A673 (cell line): Measurements from ENCODE around the gene PRSS21. TPM values are rescaled to one million over a fixed set of nuclear protein-coding genes. Genes with fewer than 3 reads are reported as not detected.

Experiments
- BruUV-seq: library from RNA; stranded (reverse); fragments of 400-500 nt; replicated peaks from 2 replicates; lab custom pipeline; 2021; lab: Mats Ljungman, UMichigan
- CTCF ChIA-PET: fragments of 300-600 bp; sonication (Branson Sonifier 250); formaldehyde crosslinking; loops from one replicate; lab custom pipeline; 2022; ENCODE audit warnings: antibody characterized with exemption; lab: Charles Lee
- POLR2A ChIA-PET: fragments of 300-600 bp; sonication (Branson Sonifier 250); formaldehyde crosslinking; loops from one replicate; lab custom pipeline; 2022; ENCODE audit warnings: antibody characterized with exemption; ENCODE audit not compliant: low non-redundant PET; lab: Charles Lee
- DNase-seq: peaks from one replicate; pipeline ENCODE4 v3.0.0-alpha.2; 2015; ENCODE audit warnings: low spot score
- H3K27ac ChIP-seq: fragments of 200-600 bp; sonication (generic); 2 replicates; pipeline ENCODE4 v1.5.1; 2016; ENCODE audit warnings: mixed run types, low read depth, mild to moderate bottlenecking, mixed read lengths, antibody characterized with exemption, low read length; ENCODE audit not compliant: poor library complexity, severe bottlenecking
- H3K27me3 ChIP-seq: fragments of 200-600 bp; sonication (generic); replicated peaks from 2 replicates; pipeline ENCODE4 v1.6.1; 2017; ENCODE audit warnings: mixed run types, low read depth, mild to moderate bottlenecking, mixed read lengths, antibody characterized with exemption, low read length; ENCODE audit not compliant: insufficient read depth, poor library complexity
- H3K36me3 ChIP-seq: fragments of 200-600 bp; sonication (generic); 2 replicates; pipeline ENCODE4 v1.6.1; 2016; ENCODE audit warnings: mixed run types, mild to moderate bottlenecking, mixed read lengths, antibody characterized with exemption, low read length; ENCODE audit not compliant: insufficient read depth, poor library complexity, severe bottlenecking
- H3K4me1 ChIP-seq: fragments of 200-600 bp; sonication (generic); 2 replicates; pipeline ENCODE4 v1.6.1; 2017; ENCODE audit warnings: mixed run types, mild to moderate bottlenecking, mixed read lengths, antibody characterized with exemption, low read length; ENCODE audit not compliant: insufficient read depth, poor library complexity, severe bottlenecking
- H3K4me3 ChIP-seq: fragments of 200-600 bp; sonication (generic); 2 replicates; pipeline ENCODE4 v1.5.1; 2016; ENCODE audit warnings: low read depth, mixed run types, mild to moderate bottlenecking, mixed read lengths, low read length; ENCODE audit not compliant: poor library complexity, severe bottlenecking
- H3K9me3 ChIP-seq: fragments of 200-600 bp; sonication (generic); 2 replicates; pipeline ENCODE4 v1.6.1; 2016; ENCODE audit warnings: mixed run types, low read depth, mild to moderate bottlenecking, mixed read lengths, antibody characterized with exemption, low read length; ENCODE audit not compliant: poor library complexity, severe bottlenecking
- EZH2 ChIP-seq: fragments of 200-600 bp; sonication (generic); IDR thresholded peaks from 2 replicates; pipeline ENCODE4 v1.6.1; 2017; ENCODE audit warnings: borderline replicate concordance, low read depth, mild to moderate bottlenecking, mixed read lengths, antibody characterized with exemption, low read length; ENCODE audit not compliant: poor library complexity, severe bottlenecking
- intact Hi-C: fragments of 100-400 bp; cut with micrococcal nuclease; formaldehyde crosslinking; loops from one replicate; pipeline ENCODE4 v1.10.0; 2022; ENCODE audit not compliant: unreplicated experiment
- total RNA-seq: library from RNA; stranded (reverse); gene quantifications from 2 replicates; pipeline ENCODE4 v1.2.3, GENCODE V29; 2021
- TF ChIP-seq, protein P1 (sequence below): fragments of 300-800, 200-600 bp; sonication (generic); conservative IDR thresholded peaks from 2 replicates; pipeline ENCODE4 v1.5.1; 2017; ENCODE audit warnings: low read depth, mild to moderate bottlenecking, antibody characterized with exemption, low read length, moderate library complexity, mixed read lengths

PRSS21 gene
- total RNA-seq, 1 experiment from 2014 or later: not detected

DNA sequence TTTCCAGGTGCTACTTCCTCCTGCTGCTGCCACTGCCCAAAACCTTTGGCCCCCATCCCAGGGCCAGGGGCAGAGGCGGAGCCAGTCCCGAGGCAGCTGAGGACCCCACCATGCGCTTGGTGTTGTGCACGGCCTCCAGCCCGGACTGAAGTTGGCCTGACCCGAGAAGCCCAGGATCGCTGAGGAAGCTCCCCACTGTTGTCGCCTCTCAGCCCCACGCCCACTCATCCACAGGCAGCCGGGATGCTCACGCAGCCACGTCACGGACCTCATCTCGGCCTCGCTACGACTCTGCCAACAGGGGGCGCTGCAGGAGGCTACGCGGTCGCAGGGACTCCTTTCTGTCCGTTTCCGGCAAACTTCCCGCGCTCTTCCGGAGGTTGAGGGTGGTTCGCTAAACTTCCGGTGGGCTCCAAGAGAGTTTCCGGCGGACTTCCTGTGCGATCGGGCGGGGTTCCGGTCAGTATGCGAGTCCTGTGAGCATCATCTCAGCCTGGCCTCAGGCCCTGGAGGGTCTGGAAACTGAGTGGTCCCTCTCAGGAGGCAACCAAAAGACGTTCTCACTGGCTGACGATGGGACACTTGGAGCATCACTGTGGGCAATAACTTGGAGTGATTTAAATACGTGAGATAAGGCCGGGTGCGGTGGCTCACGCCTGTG lies 25.4 kb downstream of the PRSS21 start:
- no TSS peak for BruUV-seq
- CTCF ChIA-PET: no interaction called here
- DNase-seq: peak; percentile 82
- no peak for TF ChIP-seq EZH2
- TF ChIP-seq, protein P1, sequence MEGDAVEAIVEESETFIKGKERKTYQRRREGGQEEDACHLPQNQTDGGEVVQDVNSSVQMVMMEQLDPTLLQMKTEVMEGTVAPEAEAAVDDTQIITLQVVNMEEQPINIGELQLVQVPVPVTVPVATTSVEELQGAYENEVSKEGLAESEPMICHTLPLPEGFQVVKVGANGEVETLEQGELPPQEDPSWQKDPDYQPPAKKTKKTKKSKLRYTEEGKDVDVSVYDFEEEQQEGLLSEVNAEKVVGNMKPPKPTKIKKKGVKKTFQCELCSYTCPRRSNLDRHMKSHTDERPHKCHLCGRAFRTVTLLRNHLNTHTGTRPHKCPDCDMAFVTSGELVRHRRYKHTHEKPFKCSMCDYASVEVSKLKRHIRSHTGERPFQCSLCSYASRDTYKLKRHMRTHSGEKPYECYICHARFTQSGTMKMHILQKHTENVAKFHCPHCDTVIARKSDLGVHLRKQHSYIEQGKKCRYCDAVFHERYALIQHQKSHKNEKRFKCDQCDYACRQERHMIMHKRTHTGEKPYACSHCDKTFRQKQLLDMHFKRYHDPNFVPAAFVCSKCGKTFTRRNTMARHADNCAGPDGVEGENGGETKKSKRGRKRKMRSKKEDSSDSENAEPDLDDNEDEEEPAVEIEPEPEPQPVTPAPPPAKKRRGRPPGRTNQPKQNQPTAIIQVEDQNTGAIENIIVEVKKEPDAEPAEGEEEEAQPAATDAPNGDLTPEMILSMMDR: peak; percentile 84
- POLR2A ChIA-PET: no interaction called here
- no peaks in the 10 kb centered on the region for H3K27me3 ChIP-seq
- intact Hi-C loops: no loop called here
- no peaks in the 10 kb centered on the region for H3K4me1 ChIP-seq
- H3K27ac ChIP-seq: no peak overlapping the region
- no peaks in the 10 kb centered on the region for H3K9me3 ChIP-seq
- H3K36me3 ChIP-seq: no peaks in the 10 kb centered on the region
- H3K4me3 ChIP-seq: no peak overlapping the region

DNA sequence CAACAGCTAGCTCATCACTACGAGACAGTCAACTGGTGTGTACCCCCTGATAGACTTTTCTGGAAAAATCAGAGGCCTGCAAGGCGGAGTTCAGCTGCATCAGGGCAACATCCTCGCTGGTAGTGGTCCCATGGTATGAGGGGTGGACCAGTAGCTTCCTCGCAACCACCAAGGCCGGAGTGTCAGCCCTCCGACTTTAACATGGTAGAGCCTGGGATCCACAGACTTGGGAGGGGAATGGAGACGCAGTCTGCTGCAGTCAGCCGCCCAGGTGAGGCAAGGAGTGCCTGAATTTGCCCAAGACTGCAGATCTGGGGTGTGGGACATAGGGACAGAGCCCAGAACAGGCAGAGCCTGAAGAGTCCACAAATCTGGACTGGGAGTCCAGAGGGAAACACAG lies 26.5 kb downstream of the PRSS21 start:
- Histone ChIP-seq H3K27ac (no peak overlapping the region), H3K27me3 (no peaks in the 10 kb centered on the region), H3K36me3 (no peaks in the 10 kb centered on the region), H3K9me3 (no peaks in the 10 kb centered on the region), H3K4me3 (no peak overlapping the region), H3K4me1 (no peaks in the 10 kb centered on the region)
- BruUV-seq: no TSS peak
- DNase-seq: no peak
- ChIA-PET CTCF (no interaction called here), POLR2A (no interaction called here)
- intact Hi-C loops: no loop called here
- TF ChIP-seq EZH2: no peak
- TF ChIP-seq, protein P1: no peak

DNA sequence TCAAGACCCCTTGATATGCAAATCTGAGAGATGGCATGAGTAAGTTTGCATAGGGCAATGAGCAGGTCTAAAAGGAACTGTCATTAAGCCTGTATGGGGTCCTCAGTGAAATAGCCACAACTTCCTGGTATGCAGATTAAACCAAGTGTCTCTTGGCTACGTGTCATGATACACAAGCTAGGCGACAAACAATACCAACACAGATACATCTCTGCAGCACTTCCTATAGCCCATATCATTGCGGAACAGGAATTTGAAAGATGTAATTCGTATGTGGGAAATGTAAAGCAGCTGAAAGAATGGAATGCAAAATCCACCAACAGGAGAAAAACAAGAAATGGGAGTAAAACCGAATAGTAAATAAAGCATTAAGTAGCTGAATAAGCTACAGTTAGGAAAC lies 28.1 kb downstream of the PRSS21 start:
- BruUV-seq: no TSS peak
- ChIA-PET POLR2A (no interaction called here), CTCF (no interaction called here)
- intact Hi-C loops: no loop called here
- DNase-seq: no peak
- Histone ChIP-seq H3K4me3 (no peak overlapping the region), H3K27ac (no peak overlapping the region), H3K4me1 (no peaks in the 10 kb centered on the region), H3K9me3 (no peaks in the 10 kb centered on the region), H3K27me3 (no peaks in the 10 kb centered on the region), H3K36me3 (no peaks in the 10 kb centered on the region)
- TF ChIP-seq EZH2: no peak
- TF ChIP-seq, protein P1: no peak
